ENCODE results near the gene UQCRC2.
A peak's percentile ranks its signal among the peaks of the same experiment; 100 is the strongest.
"Not testable (repeated sequence)": the region's sequence is repeated elsewhere in the genome, so short reads cannot be mapped to it uniquely, and the experiment has no call there.

The UQCRC2 gene

DNA sequence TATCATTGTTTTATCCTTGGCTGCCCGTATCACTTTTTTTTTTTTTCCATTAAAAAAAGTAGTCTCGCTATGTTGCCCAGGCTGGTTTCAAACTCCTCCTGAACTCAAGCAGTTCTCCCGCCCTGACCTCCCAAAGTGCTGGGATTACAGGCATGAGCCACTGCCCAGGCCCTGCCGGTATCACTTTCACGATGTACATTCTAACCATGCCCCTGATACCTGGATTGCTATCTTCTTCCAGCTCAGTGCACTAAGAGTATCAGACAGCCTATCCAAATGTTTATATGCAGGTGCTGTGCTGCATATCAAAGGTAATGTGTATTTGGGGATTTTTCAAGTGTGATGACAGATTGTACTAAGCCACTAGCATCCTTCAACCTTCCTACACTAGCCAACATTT is 69.0 kb downstream of the UQCRC2 start:
- H3K9ac ChIP-seq (ENCODE audit: low read length), result no peak overlapping the region
- no peak overlapping the region for H3K27ac ChIP-seq (ENCODE audit: low read length)
- H3F3A ChIP-seq (ENCODE audit: insufficient read depth, low read length), result 0 out of 2 replicates have a peak, but pooled peaks cover 8% of the 10 kb centered on the region
- H3K79me2 ChIP-seq (ENCODE audit: low read length), result peaks cover 72% of the 10 kb centered on the region
- no peaks in the 10 kb centered on the region for H3K9me3 ChIP-seq (replicated peaks; ENCODE audit: insufficient read depth, low read length)
- no peak overlapping the region for H3K4me2 ChIP-seq (ENCODE audit: low read depth, low read length)
- no peaks in the 10 kb centered on the region for H3K36me3 ChIP-seq (replicated peaks; ENCODE audit: insufficient read depth, low read length)
- no peak for DNase-seq
- no peaks in the 10 kb centered on the region for H4K20me1 ChIP-seq (ENCODE audit: insufficient read depth, low read length)
- H3K4me3 ChIP-seq (ENCODE audit: low read length), result no peak overlapping the region
- no peak overlapping the region for H2AFZ ChIP-seq (ENCODE audit: low read length)
- H3K9me2 ChIP-seq (replicated peaks; ENCODE audit: insufficient read depth, low read length), result no peaks in the 10 kb centered on the region
- H3K4me1 ChIP-seq (ENCODE audit: low read length), result peaks cover 15% of the 10 kb centered on the region
- H3K27me3 ChIP-seq (replicated peaks; ENCODE audit: insufficient read depth, low read length), result no peaks in the 10 kb centered on the region
- TF ChIP-seq EZH2phosphoT487 (IDR thresholded peaks at IDR 0.05; ENCODE audit: low read length) (no peak), EZH2 (optimal IDR thresholded peaks at IDR 0.05; ENCODE audit: low read depth, low read length) (no peak)
- TF ChIP-seq, protein P1, sequence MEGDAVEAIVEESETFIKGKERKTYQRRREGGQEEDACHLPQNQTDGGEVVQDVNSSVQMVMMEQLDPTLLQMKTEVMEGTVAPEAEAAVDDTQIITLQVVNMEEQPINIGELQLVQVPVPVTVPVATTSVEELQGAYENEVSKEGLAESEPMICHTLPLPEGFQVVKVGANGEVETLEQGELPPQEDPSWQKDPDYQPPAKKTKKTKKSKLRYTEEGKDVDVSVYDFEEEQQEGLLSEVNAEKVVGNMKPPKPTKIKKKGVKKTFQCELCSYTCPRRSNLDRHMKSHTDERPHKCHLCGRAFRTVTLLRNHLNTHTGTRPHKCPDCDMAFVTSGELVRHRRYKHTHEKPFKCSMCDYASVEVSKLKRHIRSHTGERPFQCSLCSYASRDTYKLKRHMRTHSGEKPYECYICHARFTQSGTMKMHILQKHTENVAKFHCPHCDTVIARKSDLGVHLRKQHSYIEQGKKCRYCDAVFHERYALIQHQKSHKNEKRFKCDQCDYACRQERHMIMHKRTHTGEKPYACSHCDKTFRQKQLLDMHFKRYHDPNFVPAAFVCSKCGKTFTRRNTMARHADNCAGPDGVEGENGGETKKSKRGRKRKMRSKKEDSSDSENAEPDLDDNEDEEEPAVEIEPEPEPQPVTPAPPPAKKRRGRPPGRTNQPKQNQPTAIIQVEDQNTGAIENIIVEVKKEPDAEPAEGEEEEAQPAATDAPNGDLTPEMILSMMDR (IDR thresholded peaks at IDR 0.05; ENCODE audit: low read length), result no peak

DNA sequence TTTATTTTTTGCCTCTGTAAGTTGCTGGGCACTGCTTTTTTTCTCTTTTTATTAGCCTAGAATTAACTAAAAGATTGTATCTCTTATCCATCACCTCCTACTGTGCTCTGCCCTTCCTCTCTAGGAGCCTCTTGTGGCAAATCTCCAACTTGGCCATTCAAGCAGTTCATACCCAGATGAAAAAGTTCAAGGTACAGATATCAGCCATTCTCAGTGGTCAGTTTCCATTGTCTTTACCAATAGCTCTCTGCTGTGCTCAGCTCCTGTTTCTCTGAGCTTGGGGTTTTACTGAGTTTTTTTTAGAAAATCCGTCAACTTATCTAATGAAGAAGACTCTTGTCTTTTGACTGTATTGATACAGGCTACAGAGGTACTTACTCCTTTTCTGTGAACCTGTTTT is 70.3 kb downstream of the UQCRC2 start:
- Histone ChIP-seq H3K36me3 (replicated peaks; ENCODE audit: insufficient read depth, low read length) (no peaks in the 10 kb centered on the region), H3K4me3 (ENCODE audit: low read length) (no peak overlapping the region), H3K27ac (ENCODE audit: low read length) (peak overlapping the region; percentile 3; the same call in 1 of the 2 replicates), H2AFZ (ENCODE audit: low read length) (no peak overlapping the region), H3K27me3 (replicated peaks; ENCODE audit: insufficient read depth, low read length) (no peaks in the 10 kb centered on the region), H4K20me1 (ENCODE audit: insufficient read depth, low read length) (no peaks in the 10 kb centered on the region), H3K4me2 (ENCODE audit: low read depth, low read length) (0 out of 2 replicates have a peak overlapping the region, but pooled peaks have one; percentile 11), H3K9me2 (replicated peaks; ENCODE audit: insufficient read depth, low read length) (no peaks in the 10 kb centered on the region), H3K79me2 (ENCODE audit: low read length) (peaks cover 62% of the 10 kb centered on the region), H3K4me1 (ENCODE audit: low read length) (peaks cover 21% of the 10 kb centered on the region), H3F3A (ENCODE audit: insufficient read depth, low read length) (0 out of 2 replicates have a peak, but pooled peaks cover 8% of the 10 kb centered on the region), H3K9ac (ENCODE audit: low read length) (no peak overlapping the region), H3K9me3 (replicated peaks; ENCODE audit: insufficient read depth, low read length) (no peaks in the 10 kb centered on the region)
- TF ChIP-seq, protein P1 (IDR thresholded peaks at IDR 0.05; ENCODE audit: low read length), result no peak
- TF ChIP-seq EZH2phosphoT487 (IDR thresholded peaks at IDR 0.05; ENCODE audit: low read length) (no peak), EZH2 (optimal IDR thresholded peaks at IDR 0.05; ENCODE audit: low read depth, low read length) (no peak)
- DNase-seq, result peak; percentile 67

DNA sequence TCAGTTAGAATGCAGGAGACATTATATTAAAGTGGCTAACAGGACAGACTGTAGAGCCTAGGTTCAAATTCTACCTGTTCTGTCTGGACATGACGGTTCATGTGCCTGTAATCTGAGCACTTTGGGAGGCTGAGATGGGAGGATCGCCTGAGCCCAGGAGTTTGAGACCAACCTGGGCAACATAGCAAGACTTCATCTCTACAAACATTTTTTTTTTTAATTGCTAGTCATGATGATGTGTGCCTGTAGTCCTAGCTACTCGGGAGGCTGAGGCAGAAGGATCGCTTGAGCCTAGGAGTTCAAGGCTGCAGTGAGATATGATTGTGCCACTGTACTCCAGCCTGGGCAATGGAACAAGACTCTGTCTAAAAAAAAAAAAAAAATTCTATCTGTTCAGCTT is 71.6 kb downstream of the UQCRC2 start:
- H3K27me3 ChIP-seq (replicated peaks; ENCODE audit: insufficient read depth, low read length); H4K20me1 ChIP-seq (ENCODE audit: insufficient read depth, low read length); H3K36me3 ChIP-seq (replicated peaks; ENCODE audit: insufficient read depth, low read length); H3K9me3 ChIP-seq (replicated peaks; ENCODE audit: insufficient read depth, low read length); H3K9ac ChIP-seq (ENCODE audit: low read length); DNase-seq; H3K27ac ChIP-seq (ENCODE audit: low read length); H3K9me2 ChIP-seq (replicated peaks; ENCODE audit: insufficient read depth, low read length); H3K4me2 ChIP-seq (ENCODE audit: low read depth, low read length); H3K4me3 ChIP-seq (ENCODE audit: low read length); H3F3A ChIP-seq (ENCODE audit: insufficient read depth, low read length); H2AFZ ChIP-seq (ENCODE audit: low read length): not testable (repeated sequence)
- Histone ChIP-seq H3K79me2 (ENCODE audit: low read length) (peaks cover 52% of the 10 kb centered on the region), H3K4me1 (ENCODE audit: low read length) (peaks cover 21% of the 10 kb centered on the region)

DNA sequence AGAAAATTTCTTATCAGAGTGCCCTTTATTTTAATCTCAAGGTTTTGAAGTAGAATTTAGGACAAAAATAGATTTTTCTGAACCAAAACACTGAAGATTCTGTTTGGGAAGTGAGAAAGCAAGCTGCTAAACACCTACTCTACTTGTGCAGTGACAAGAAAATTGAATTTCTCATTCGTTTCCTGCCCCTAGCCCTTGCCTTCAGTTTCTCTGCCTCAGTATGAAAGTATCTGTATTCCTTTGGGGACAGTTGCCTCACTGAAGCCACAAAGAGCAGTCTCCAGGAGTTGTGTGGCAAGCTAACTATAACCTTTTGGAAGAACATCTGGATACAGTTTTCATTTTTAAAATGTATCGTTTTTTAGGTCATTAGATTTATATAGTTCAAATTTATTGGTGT is 74.5 kb downstream of the UQCRC2 start:
- no peak overlapping the region for H3K4me3 ChIP-seq (ENCODE audit: low read length)
- H4K20me1 ChIP-seq (ENCODE audit: insufficient read depth, low read length), result no peaks in the 10 kb centered on the region
- H3K9me3 ChIP-seq (replicated peaks; ENCODE audit: insufficient read depth, low read length), result no peaks in the 10 kb centered on the region
- peaks cover 37% of the 10 kb centered on the region for H3K79me2 ChIP-seq (ENCODE audit: low read length)
- TF ChIP-seq, protein P1 (IDR thresholded peaks at IDR 0.05; ENCODE audit: low read length), result no peak
- TF ChIP-seq EZH2phosphoT487 (IDR thresholded peaks at IDR 0.05; ENCODE audit: low read length), result no peak
- no peak for TF ChIP-seq EZH2 (optimal IDR thresholded peaks at IDR 0.05; ENCODE audit: low read depth, low read length)
- H3K9me2 ChIP-seq (replicated peaks; ENCODE audit: insufficient read depth, low read length), result no peaks in the 10 kb centered on the region
- H3K27me3 ChIP-seq (replicated peaks; ENCODE audit: insufficient read depth, low read length), result no peaks in the 10 kb centered on the region
- H3K4me2 ChIP-seq (ENCODE audit: low read depth, low read length), result 0 out of 2 replicates have a peak overlapping the region, but pooled peaks have one; percentile 8
- no peaks in the 10 kb centered on the region for H3K36me3 ChIP-seq (replicated peaks; ENCODE audit: insufficient read depth, low read length)
- no peak overlapping the region for H3K9ac ChIP-seq (ENCODE audit: low read length)
- peaks cover 33% of the 10 kb centered on the region for H3K4me1 ChIP-seq (ENCODE audit: low read length)
- no peak for DNase-seq
- no peak overlapping the region for H2AFZ ChIP-seq (ENCODE audit: low read length)
- 0 out of 2 replicates have a peak, but pooled peaks cover 8% of the 10 kb centered on the region for H3F3A ChIP-seq (ENCODE audit: insufficient read depth, low read length)
- H3K27ac ChIP-seq (ENCODE audit: low read length), result peak overlapping the region; percentile 9; the same call in 1 of the 2 replicates
